Fibroblast of lung (primary cell): ENCODE results near the gene NTSR1. TPM values are rescaled to one million over a fixed set of nuclear protein-coding genes. Genes with fewer than 3 reads are reported as not detected.
A peak's percentile ranks its signal among the peaks of the same experiment; 100 is the strongest.

ENCODE experiments used
- DNase-seq, 2 donors: peaks; one replicate each; pipeline versions ENCODE4 v3.0.0 to v3.0.0-alpha.2; 2010; ENCODE audit warnings: low read depth in 2 of 2
- H2AFZ ChIP-seq: 2 replicates; pipeline ENCODE4 v1.5.1; 2012; ENCODE audit warnings: low read length, control low read depth, inconsistent platforms
- H3K27ac ChIP-seq: 2 replicates; pipeline ENCODE4 v1.5.1; 2011; ENCODE audit warnings: low read length, control low read depth; ENCODE audit not compliant: insufficient read depth
- H3K27me3 ChIP-seq: 2 replicates; pipeline ENCODE4 v1.5.1; 2011; ENCODE audit warnings: mild to moderate bottlenecking, low read length; ENCODE audit not compliant: control insufficient read depth, insufficient read depth
- H3K36me3 ChIP-seq: 2 replicates; pipeline ENCODE4 v1.5.1; 2011; ENCODE audit warnings: low read length; ENCODE audit not compliant: control insufficient read depth, insufficient read depth
- H3K4me1 ChIP-seq: 2 replicates; pipeline ENCODE4 v1.5.1; 2011; ENCODE audit warnings: low read length; ENCODE audit not compliant: control insufficient read depth, insufficient read depth; ENCODE audit errors: extremely low read depth
- H3K4me2 ChIP-seq: 2 replicates; pipeline ENCODE4 v1.5.1; 2011; ENCODE audit warnings: low read length, control low read depth; ENCODE audit not compliant: insufficient read depth; ENCODE audit errors: extremely low read depth
- H3K4me3 ChIP-seq, 4 experiments: fragments of 200-600 bp in 1 of 4; sonication (generic) in 1 of 4; replicated peaks in 1 of 4; 2 replicates each; pipeline ENCODE4 v1.5.1; 2011 to 2016; ENCODE audit warnings: low read length in 4 of 4, low read depth in 3 of 4, mild to moderate bottlenecking in 3 of 4, control low read depth in 2 of 4, inconsistent platforms in 1 of 4, mixed read lengths in 1 of 4; ENCODE audit not compliant: insufficient read depth in 1 of 4; ENCODE audit errors: control extremely low read depth in 1 of 4
- H3K79me2 ChIP-seq: 2 replicates; pipeline ENCODE4 v1.5.1; 2012; ENCODE audit warnings: mild to moderate bottlenecking, low read length, inconsistent platforms; ENCODE audit not compliant: control insufficient read depth, insufficient read depth
- H3K9ac ChIP-seq: 2 replicates; pipeline ENCODE4 v1.5.1; 2011; ENCODE audit warnings: mild to moderate bottlenecking, low read length, control low read depth; ENCODE audit not compliant: insufficient read depth
- H3K9me3 ChIP-seq: 2 replicates; pipeline ENCODE4 v1.5.1; 2012; ENCODE audit warnings: low read depth, low read length; ENCODE audit not compliant: control insufficient read depth, insufficient read depth
- H4K20me1 ChIP-seq: 2 replicates; pipeline ENCODE4 v1.5.1; 2011; ENCODE audit warnings: low read length; ENCODE audit not compliant: control insufficient read depth, insufficient read depth; ENCODE audit errors: extremely low read depth
- EZH2 ChIP-seq: IDR thresholded peaks from 2 replicates; pipeline ENCODE4 v1.5.1; 2012; ENCODE audit warnings: low read length, control low read depth, mild to moderate bottlenecking; ENCODE audit errors: missing control alignments
- polyA plus RNA-seq, 2 donors: library from polyadenylated mRNA; depleted of rRNA in 1 of 2; stranded (reverse) in 1 of 2; unstranded in 1 of 2; fragments of >200 nt; gene quantifications; 2 replicates each; pipeline ENCODE4 v1.2.1, GENCODE V29; 2011 to 2012; ENCODE audit warnings: missing spikeins in 1 of 2
- total RNA-seq: library from RNA; depleted of rRNA; stranded (reverse); fragments of >200 nt; gene quantifications from 2 replicates; pipeline ENCODE4 v1.2.1, GENCODE V29; 2014
- TF ChIP-seq, protein P1 (sequence below), 2 donors: IDR thresholded peaks in 1 of 2; conservative IDR thresholded peaks in 1 of 2; 1 replicate in 1 of 2; 2 replicates in 1 of 2; pipeline ENCODE4 v1.5.1; 2011 to 2012; ENCODE audit warnings: low read length in 2 of 2, control low read depth in 1 of 2, inconsistent platforms in 1 of 2, low read depth in 1 of 2, mild to moderate bottlenecking in 1 of 2

Gene NTSR1
- total and polyA plus RNA-seq, 2 donors (not counting 1 experiment from before 2014, with no cell fraction given), result 0.05 to 0.33 TPM

DNA sequence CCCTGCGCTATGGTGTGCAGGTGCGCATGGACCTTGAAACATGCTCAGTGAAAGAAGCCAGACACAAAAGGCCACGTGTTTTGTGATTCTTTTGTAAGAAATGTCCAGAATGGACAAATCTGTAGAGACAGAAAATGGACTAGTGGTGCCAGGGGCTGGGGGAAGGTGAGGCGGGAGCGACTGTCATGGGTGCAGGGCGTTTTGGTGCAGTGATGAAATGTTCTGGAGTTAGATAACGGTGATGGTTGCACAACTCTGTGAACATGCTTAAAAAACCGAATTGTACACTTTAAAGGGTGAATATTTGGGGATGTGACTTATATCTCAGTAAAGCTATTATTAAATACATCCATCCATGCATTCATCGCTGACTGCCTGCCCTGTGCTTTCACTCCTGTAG is 31.7 kb upstream of the NTSR1 start:
- Histone ChIP-seq H3K27ac (no peak overlapping the region), H3K27me3 (peaks cover 7% of the 10 kb centered on the region), H2AFZ (no peak overlapping the region), H3K36me3 (no peaks in the 10 kb centered on the region), H3K9me3 (no peaks in the 10 kb centered on the region), H3K4me3 (no peak overlapping the region), H3K79me2 (no peaks in the 10 kb centered on the region), H3K9ac (no peak overlapping the region), H4K20me1 (no peaks in the 10 kb centered on the region), H3K4me1 (peaks cover 2% of the 10 kb centered on the region), H3K4me2 (no peak overlapping the region)
- no peak for DNase-seq
- TF ChIP-seq, protein P1, sequence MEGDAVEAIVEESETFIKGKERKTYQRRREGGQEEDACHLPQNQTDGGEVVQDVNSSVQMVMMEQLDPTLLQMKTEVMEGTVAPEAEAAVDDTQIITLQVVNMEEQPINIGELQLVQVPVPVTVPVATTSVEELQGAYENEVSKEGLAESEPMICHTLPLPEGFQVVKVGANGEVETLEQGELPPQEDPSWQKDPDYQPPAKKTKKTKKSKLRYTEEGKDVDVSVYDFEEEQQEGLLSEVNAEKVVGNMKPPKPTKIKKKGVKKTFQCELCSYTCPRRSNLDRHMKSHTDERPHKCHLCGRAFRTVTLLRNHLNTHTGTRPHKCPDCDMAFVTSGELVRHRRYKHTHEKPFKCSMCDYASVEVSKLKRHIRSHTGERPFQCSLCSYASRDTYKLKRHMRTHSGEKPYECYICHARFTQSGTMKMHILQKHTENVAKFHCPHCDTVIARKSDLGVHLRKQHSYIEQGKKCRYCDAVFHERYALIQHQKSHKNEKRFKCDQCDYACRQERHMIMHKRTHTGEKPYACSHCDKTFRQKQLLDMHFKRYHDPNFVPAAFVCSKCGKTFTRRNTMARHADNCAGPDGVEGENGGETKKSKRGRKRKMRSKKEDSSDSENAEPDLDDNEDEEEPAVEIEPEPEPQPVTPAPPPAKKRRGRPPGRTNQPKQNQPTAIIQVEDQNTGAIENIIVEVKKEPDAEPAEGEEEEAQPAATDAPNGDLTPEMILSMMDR (conservative IDR thresholded peaks at IDR 0.05 in 1 of 2, IDR thresholded peaks at IDR 0.05 in 1 of 2; ENCODE audit: low read depth in 1 of 2, low read length in 2 of 2), result no peak
- no peak for TF ChIP-seq EZH2

DNA sequence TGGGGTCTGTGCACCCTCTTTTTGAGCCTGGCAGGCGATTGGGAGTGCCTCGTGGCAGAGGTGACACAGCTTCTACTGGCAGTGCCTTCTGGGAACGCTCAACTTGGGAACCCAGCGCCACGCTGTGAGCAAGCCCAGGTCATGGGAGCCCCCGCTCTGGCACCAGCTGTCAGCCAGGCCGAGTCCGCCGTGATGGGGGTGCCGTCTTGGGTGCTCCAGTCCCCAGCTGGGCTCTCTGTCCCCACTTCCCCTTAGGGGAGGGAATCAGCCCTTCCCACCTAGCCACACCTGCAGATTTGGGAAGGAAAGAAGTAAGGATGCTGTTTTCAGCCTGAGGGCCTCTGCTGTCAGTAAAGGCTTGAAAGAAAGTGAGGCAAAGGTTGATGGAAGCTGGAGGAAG is 31.0 kb upstream of the NTSR1 start:
- peaks cover 2% of the 10 kb centered on the region for H3K4me1 ChIP-seq
- no peak overlapping the region for H3K4me3 ChIP-seq
- no peak for DNase-seq
- H2AFZ ChIP-seq, result no peak overlapping the region
- no peaks in the 10 kb centered on the region for H3K79me2 ChIP-seq
- no peaks in the 10 kb centered on the region for H4K20me1 ChIP-seq
- H3K36me3 ChIP-seq, result no peaks in the 10 kb centered on the region
- H3K27ac ChIP-seq, result no peak overlapping the region
- H3K27me3 ChIP-seq, result peaks cover 13% of the 10 kb centered on the region
- H3K4me2 ChIP-seq, result no peak overlapping the region
- H3K9me3 ChIP-seq, result no peaks in the 10 kb centered on the region
- no peak overlapping the region for H3K9ac ChIP-seq
- TF ChIP-seq, protein P1 (conservative IDR thresholded peaks at IDR 0.05 in 1 of 2, IDR thresholded peaks at IDR 0.05 in 1 of 2; ENCODE audit: low read depth in 1 of 2, low read length in 2 of 2), result no peak
- no peak for TF ChIP-seq EZH2

DNA sequence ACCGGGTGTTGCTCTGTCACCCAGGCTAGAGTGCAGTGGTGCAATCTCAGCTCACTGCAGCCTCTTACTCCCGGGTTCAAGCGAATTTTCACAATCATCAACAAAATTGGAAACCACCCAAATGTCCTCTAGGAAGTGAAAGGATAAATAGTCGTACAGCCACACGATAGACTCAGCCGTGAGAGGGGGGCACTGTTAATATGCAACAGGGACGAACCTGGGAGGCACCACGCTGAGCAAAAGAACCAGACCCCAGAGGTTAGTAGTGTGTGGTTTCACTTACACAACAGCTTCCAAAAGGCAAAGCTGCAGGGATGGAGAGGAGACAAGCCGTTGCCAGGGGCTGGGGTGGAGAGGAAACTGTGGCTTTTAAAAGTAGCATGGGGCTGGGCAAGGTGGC is 30.1 kb upstream of the NTSR1 start:
- H3K9me3 ChIP-seq, result no peaks in the 10 kb centered on the region
- peaks cover 2% of the 10 kb centered on the region for H3K4me1 ChIP-seq
- no peak overlapping the region for H3K4me3 ChIP-seq
- H3K4me2 ChIP-seq, result peak overlapping the region; percentile 35
- H4K20me1 ChIP-seq, result no peaks in the 10 kb centered on the region
- no peak for TF ChIP-seq EZH2
- TF ChIP-seq, protein P1 (conservative IDR thresholded peaks at IDR 0.05 in 1 of 2, IDR thresholded peaks at IDR 0.05 in 1 of 2; ENCODE audit: low read depth in 1 of 2, low read length in 2 of 2), result no peak
- H3K36me3 ChIP-seq, result no peaks in the 10 kb centered on the region
- peak in 1 of 2 donors; percentile 18 for DNase-seq
- H3K27ac ChIP-seq, result no peak overlapping the region
- H2AFZ ChIP-seq, result no peak overlapping the region
- no peaks in the 10 kb centered on the region for H3K79me2 ChIP-seq
- H3K27me3 ChIP-seq, result peaks cover 14% of the 10 kb centered on the region
- no peak overlapping the region for H3K9ac ChIP-seq
